GM18909 (cell line): ENCODE data around the gene CLTA.
"Not testable (repeated sequence)": the region's sequence is repeated elsewhere in the genome, so short reads cannot be mapped to it uniquely, and the experiment has no call there.

ENCODE experiments used
- ATAC-seq: cut with Tn5 transposase; IDR thresholded peaks from one replicate; pipeline ENCODE4 v1.9.1; 2021; ENCODE audit warnings: mild to moderate bottlenecking; ENCODE audit not compliant: unreplicated experiment, poor library complexity

The CLTA gene

DNA sequence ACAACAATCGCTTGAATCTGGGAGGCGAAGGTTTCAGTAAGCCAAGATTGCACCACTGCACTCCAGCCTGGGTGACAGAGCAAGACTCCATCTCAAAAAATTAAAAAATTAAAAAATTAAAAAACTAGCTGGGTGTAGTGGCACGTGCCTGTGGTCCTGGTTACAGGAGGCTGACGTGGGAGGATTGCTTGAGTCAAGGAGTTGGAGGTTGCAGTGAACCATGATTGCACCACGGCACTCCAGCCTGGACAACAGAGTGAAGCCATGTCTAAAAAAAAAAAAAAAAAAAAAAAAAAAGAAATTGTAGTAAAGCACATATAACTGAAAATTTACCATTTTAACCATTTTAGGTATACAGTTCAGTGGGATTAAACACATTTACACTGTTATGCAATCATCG, 34.6 kb upstream of the CLTA start:
- no peak for ATAC-seq

GRCh38 chr9:36158122-36158521, 32.6 kb upstream of the CLTA start:
- ATAC-seq, result no peak

- ATAC-seq, result no peak
Measured at GRCh38 chr9:36158917-36159316, 31.8 kb upstream of the CLTA start.

DNA sequence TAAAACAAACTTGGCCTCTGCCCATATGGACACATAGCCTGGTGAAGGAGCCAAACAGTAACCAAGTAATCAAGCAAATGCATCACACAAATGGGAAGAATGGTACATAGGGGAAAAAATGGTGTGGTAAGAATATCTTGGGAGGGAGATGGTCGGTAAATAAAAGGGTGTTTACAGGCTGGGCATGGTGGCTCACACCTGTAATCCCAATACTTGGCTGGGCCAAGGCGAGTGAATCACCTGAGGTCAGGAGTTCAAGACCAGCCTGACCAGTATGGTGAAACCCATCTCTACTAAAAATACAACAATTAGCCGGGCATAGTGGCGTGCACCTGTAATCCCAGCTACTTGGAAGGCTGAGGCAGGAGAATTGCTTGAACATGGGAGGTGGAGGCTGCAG, 31.2 kb upstream of the CLTA start:
- not testable (repeated sequence) for ATAC-seq

DNA sequence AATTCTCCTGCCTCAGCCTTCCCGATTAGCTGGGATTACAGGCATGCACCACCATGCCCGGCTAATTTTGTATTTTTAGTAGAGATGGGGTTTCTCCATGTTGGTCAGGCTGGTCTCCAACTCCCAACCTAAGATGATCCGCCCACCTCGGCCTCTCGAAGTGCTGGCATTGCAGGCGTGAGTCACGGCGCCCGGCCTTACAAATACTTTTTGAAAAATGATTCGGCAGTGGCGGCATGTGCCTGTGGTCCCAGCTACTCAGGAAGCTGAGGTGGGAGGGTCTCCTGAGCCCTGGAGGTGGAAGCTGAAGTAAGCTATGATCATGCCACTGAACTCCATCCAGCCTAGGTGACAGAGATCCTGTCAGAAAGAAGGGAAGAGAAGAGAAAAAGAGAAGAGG, 30.6 kb upstream of the CLTA start:
- not testable (repeated sequence) for ATAC-seq

DNA sequence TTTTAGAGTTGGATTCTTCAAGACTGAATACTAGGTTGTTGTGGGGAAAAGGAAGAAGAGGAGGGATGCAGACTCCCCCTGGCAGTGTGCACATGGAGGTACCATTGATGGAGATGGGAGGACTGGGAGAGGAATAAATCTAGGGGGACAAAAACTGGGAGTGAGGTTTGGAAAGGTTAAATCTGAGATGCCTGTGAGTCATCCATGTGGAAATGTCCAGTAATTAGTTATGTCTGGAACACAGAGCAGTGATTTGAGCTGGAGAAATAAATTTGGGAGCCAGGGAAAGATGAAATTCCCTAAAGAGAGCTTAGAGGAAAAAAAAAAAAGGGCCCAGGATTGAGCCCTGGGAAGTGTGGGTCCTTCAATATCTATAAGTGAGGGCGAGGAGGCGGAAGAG, 29.5 kb upstream of the CLTA start:
- ATAC-seq, result no peak

GRCh38 chr9:36162211-36162738, 28.4 kb upstream of the CLTA start:
- ATAC-seq, result no peak

DNA sequence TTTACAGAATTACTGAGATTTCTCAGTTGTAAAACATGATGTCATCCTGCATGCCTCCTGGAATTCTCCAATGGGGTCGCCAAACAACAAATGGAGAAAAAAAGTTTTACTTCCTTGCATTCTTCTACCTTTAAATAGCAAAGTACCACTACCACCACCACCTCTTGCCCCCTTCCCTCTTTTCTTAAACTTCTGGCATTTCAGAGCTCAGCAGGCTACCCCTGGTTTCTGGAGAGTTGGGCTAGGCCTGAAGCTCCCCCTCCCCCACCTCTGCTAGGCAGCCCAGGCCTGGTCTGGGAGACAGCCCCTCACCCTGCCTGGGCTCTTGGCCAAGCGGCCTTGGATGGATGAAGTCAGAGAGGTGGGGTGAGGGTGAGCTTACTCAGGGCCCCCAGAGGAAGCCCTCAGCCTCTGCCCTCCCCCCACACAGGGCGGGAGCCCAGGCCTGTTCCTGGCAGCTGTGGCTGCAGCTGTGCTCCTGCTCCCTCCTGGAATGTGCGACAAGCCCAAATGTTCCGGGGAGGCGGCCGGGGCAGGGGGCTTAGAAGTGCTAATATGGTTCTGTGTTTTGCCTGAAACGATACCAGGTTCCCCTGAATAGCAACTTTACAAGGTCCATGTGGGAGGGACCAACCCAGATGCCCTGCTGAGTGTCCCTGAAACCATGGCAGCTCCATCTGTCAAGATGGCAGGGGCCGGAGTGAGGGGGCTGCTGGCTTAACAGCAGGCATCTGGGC, 27.5 kb upstream of the CLTA start:
- no peak for ATAC-seq

GRCh38 chr9:36163786-36164170, 26.9 kb upstream of the CLTA start:
- no peak for ATAC-seq

GRCh38 chr9:36164372-36164771, 26.3 kb upstream of the CLTA start:
- no peak for ATAC-seq

DNA sequence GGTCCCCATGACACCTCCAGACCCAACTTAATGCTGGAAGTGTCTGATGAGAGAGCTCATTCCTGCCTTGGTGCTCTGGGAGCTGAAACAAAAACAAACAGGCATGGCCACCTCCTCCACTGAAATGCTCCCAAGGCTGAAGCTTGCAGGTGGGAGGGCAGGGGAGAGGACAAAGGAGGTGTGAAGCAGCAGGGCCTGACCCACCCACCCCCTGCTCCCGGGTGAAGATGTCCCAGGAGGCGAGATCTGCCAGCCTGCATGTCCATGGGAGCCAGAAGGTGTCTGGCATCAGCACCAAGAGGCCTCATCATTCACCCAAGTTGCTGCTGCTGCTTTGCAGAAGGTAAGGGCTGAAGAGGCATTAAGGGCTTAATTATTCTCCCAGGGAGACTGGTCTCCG, 25.7 kb upstream of the CLTA start:
- no peak for ATAC-seq

DNA sequence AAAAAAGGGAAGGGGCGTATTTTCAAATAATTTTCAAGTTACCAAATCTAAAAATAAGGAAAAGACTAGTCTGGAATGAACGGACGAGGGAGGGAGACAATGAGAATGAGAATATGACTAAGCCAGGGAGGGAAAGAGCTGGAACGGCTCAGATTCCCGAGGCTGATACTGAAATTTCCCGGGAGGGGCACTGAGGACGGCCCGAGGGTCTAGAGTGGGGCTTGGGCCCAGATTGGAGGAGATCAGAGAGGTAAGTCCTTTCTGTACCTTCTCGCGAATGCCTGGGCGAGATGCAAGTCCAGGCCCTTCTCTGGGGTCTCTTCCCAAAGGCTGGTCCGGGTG, 24.9 kb upstream of the CLTA start:
- no peak for ATAC-seq

DNA sequence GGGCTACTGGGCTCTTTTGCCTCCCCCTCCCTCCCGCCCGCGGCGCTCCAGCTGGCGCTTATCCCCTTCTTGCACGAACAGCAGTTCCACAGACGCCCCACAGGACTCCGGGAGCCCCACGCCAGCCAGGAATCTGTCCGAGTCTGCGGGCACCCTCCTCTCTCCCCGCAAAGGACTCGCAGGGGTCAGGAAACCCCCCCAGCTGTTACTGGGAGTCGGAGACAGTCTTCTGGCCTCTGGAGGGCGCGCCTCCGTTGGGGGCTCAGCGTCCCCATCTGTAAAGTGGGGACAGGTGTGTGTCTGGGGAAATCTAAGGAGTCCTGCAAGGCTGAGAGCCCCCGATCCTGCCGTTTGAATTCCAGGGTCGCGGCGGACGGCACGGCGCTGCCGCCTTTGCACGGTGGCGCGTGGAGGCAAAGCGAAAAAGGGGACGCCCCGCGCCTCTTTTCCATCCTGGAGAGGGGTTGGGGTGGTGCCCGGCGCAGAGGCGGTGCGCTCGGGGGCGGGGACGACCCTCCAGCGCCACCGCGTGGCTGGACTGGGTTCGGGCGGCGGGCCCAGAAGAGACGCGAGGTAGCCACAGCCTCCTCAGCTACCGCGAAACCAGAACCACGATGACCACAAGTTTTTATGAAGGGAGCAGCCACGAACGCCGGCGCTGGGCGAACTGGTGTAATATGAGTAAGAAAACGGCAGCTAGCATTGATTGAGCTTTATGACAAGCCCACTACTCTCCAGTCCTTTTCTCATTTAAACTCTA, 24.4 kb upstream of the CLTA start:
- ATAC-seq, result peak; percentile 89

DNA sequence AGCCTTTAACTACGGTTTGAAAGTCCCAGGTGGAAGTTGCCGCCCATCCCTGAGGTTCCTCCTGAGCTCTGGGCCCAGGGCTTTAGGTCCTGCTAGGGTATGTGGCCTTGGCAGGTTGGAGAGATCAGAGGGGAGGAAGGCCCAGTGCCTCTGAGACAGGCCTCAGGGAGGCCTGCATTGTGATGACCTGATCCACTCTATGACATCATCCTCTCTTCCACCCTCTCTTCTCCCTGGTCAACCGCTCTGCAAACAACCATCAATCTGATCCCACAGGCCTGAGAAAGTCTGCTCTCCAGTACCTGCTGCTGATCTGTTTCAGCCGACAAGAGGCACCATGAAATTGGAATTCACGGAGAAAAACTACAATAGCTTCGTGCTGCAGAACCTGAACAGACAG, 21.6 kb upstream of the CLTA start, which contains the start of gene CCIN:
TSS of gene CCIN (plus strand) at position 223 of the 400 bp plus-strand sequence. CDS start at position 338, 115 bp downstream.
- ATAC-seq, result no peak

- no peak for ATAC-seq
Measured at GRCh38 chr9:36169708-36170107, 21.0 kb upstream of the CLTA start.

- no peak for ATAC-seq
Measured at GRCh38 chr9:36170531-36170930, 20.2 kb upstream of the CLTA start.

- no peak for ATAC-seq
Measured at GRCh38 chr9:36173861-36174260, 16.9 kb upstream of the CLTA start.

- no peak for ATAC-seq
Measured at GRCh38 chr9:36174271-36174670, 16.4 kb upstream of the CLTA start.

DNA sequence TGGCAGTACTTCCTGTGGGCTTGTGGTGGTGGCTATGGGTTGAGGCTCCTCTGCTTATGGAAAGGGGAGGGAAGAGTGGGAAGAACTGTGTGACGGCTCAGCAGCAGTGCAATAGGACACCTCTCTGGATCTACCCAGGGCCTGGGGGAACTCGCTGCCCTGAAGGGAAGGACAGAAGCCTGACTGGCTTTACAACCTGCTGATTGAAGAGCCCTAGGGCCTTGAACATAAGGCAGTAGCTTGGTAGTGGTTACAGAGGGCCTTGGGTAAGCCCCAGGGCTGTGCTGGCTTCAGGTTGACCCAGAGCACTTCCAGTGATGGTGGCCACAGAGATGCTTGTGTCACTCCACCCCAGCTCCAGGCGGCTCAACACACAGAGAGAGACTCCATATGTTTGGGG, 16.0 kb upstream of the CLTA start:
- ATAC-seq, result no peak

GRCh38 chr9:36175209-36175608, 15.5 kb upstream of the CLTA start:
- not testable (repeated sequence) for ATAC-seq

DNA sequence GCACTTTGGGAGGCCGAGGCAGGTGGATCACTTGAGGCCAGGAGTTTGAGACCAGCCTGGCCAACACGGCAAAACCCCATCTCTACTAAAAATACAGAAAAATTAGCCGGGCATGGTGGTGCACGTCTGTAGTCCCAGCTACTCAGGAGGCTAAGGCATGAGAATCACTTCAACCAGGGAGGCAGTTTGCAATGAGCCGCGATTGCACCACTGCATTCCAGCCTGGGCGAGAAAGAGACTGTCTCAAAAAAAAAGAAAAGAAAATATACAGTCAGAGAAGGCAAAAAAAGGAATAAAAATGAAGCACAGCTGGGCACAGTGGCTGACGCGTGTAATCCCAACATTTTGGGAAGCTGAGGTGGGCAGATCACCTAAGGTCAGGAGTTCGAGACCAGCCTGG, 14.2 kb upstream of the CLTA start:
- ATAC-seq, result not testable (repeated sequence)

GRCh38 chr9:36177571-36177970, 13.2 kb upstream of the CLTA start:
- ATAC-seq, result no peak
